GM21390 (cell line): ENCODE measurements around the gene SCO1.
"Not testable (repeated sequence)": the region's sequence is repeated elsewhere in the genome, so short reads cannot be mapped to it uniquely, and the experiment has no call there.

Experiments
- ATAC-seq: cut with Tn5 transposase; IDR thresholded peaks from one replicate; pipeline ENCODE4 v1.9.1; 2021; ENCODE audit not compliant: unreplicated experiment

Gene SCO1

DNA sequence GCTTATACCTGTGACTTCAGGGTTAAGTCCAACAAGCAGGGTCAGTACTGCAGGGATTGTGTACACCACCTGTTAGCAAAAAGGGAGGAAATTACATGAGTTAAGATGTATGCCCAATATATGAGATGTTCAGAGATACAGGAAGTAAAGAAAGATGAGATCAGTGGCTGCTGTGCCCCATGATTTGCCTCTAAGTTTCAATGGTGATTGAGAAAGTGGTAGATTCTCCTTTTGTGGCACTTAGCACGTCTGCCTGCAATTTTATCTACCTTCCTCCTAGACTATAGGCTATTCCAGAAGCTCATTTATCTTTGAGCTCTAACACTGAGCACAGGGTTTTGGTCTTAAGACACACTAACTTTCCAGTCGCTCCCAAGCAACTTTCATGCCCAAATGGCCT lies 28.9 kb upstream of the SCO1 start:
- ATAC-seq: no peak

DNA sequence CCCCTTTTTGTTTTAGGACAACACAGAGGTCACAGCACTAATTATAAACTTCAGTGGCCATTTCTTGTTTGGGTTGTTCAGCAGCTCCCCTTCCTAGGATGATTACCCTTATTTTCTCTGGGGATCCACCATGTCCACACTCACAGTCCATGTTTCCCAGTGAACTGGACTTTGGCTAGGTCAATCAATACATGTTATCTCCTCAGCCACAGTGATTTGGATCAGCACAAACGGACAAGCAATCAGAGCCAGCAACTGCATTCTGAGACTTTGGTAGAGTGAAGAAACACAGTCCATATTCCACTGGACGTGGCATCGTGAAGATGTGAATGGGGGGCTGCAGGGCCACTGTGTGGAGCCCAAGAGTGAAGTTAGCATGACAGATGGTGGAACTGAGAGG lies 27.9 kb upstream of the SCO1 start:
- no peak for ATAC-seq

DNA sequence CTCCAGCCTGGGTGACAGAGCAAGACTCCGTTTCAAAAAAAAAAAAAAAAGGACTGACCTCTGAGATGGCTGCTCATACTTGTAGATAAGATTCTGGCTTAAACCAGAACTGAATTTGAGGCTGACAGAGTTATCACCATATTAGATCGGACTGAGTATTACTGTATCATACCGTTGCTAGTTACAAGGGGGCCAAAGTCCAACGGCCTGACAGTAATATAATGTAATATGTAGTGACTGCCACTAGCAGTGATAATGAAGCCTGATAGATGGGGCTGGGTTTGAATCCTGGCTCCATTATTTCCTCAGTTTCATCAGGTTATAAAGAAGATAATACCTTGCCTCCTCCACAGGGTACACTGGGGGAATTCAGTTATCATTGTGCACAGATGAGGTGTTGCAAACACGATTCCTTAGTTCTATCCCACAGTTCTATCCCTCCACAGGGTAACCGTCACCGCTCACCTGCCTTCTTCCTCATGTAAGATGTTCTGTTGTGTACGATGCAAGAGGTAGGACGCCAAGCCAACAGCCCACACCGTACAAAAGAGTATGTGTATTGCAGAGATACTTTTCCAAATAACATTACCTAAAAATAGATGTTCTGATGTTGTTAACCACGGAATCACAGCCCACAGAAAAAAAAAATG lies 27.3 kb upstream of the SCO1 start:
- ATAC-seq: no peak

DNA sequence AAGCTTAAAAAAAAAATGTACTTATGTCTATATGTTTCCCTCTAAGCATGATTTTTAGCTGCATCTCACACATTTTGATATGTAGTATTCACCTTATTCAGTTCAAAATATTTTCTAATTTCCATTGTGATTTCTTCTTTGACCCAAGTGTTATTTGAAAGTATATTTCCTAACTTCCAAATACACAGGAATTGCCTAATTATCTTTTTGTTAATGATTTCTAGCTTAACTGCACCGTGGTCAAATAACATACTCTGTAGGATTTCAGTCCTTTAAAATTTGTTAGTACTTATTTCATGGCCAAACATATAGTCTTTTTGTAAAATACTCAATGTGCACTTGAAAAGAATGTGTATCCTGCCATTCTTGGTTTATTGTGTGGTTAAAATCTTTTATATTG lies 21.2 kb upstream of the SCO1 start:
- no peak for ATAC-seq

DNA sequence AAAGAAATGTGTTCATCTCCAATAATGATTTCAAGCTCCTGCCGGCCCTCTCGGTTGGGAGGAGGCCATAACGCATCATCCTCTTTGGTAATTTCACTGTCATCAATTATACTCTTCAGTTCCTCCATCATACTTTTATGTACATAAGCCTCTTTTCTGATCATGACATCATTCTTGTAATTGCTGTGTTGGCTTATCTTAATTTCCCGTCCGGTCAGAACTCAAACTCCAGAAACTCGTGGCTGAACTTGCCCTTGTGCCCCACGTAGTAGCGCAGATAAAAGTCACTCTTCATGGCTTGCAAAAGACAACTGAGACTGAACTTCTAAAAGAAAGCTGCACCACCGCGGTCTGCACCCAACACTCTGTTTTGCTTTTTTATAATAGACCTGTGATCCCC lies 18.9 kb upstream of the SCO1 start:
- ATAC-seq: no peak

DNA sequence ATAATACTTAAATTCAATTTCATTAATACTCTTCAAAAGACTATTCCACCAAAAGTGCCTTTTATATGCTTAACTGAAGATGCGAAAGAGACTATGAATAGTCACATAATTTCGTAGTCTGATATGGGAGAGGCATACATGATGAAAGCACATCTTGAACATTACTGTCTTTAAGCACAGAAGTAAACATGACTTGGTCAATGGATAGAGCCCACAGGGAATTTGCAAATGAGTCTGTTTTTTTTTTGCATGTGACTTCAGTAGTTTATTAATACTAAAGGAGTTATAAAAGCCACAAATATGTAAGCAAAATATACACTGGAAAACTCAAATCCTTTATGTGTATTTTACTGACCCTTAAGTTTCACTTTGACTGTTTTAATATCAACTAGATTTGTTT lies 16.0 kb upstream of the SCO1 start:
- no peak for ATAC-seq

DNA sequence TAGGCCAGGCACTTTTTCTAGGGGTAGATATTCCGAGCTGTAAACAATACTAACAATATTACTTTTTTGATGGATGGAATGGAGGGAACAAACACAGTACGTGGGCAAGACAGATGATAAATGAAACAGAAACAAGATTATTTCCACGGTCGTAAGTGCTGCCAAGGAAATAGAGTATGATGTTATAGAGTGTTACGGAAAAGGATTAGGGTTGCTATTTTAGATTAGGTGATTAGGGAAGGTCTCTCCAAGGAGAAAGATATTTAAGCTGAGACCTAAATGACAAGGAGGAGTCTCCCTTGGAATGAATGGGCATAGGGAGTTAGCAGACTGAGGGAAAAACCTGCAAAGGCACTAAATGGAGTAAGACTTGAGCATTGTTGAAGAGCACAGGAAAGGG lies 8.4 kb upstream of the SCO1 start:
- ATAC-seq: no peak

DNA sequence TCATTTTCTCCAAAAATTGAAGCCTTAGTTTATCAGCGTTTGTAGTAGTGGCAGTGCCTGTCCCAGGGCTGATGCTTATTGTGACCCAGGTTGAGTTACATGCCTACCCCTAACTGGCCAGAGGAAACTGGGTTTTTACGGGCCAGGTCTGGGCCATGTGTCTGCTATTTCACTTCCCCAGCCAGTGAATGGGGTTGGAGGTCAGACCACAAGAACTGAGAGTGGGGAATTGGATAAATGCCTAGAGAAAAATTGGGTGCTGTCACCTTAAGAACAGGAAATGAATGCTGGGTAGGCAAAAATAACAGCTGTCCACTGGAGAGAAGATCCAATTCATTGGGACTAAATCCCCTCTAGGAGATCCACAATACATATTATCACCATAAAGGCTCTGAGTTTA lies 5.2 kb upstream of the SCO1 start:
- no peak for ATAC-seq

DNA sequence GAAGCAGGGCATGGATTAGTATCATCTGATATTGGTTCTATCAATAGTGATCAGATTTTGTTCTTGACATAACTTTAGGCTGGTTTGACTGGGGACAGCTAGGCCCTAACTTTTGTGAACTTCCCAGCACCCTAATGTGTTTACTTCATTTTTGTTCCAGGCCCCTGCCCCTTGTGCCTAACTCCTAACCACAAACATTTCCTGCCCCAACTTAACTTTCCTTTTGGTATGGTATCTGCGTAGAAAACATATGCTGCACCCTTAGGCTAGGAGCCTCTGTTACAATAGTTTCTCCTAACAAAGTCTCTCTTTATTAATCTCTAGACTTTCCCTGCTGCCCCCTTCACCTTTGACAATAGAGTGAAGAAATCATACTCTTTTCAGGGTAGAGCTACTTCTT lies 2.5 kb upstream of the SCO1 start:
- ATAC-seq: no peak

DNA sequence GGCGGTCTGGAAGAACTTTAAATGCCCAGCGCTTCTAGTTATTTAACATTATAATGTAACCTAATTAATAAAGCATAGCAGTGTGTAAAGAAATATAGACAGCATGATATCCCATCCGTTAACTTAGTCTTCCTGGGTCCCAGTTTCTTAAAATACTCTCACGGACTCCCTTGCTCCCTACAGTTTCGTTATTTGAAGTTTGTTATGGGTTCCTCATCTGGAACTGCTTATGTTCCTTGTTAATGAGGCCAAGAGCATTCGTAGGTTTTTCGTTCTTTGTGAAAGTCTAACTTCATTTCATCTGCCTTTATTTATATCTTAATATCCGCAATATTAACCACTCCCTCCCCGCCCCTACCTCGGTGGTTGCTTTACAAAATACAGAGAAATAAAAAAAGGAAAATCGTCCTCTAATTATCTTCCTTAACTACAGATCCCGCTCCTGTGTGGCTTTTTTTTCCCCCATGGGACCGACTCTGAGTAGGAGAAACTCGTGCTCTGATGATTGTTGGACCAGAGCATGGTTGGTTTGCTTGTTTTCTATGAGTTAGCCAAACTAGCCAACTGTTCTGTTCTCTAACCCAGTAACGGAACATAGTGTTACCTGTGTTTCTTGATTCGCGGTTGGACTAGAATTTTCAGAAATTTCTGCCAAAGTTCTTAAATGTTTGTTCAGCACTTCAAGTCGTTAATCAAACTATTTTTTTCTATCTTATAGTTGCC lies 924 bp upstream of the SCO1 start:
- ATAC-seq: no peak

DNA sequence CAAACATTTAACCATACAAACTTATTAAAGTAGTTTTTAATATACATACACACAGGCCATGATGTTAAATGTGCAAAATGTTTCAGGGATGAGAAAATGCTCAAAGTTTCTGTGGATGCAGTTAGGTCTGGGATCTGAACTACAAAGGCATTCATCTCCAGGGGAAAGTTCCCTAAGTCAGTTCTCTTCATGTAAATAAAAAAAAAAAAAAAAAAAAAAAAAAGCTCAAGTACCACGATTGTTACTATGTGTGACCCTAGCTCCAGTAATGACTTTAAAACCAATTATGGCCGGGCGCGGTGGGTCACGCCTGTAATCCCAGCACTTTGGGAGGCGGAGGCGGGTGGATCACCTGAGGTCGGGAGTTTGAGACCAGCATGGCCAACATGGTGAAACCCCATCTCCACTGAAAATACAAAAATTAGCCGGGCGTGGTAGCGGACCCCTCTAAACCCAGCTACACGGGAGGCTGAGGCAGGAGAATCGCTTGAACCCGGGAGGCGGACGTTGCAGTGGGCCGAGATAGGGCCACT lies 1.4 kb downstream of the SCO1 start:
- not testable (repeated sequence) for ATAC-seq

DNA sequence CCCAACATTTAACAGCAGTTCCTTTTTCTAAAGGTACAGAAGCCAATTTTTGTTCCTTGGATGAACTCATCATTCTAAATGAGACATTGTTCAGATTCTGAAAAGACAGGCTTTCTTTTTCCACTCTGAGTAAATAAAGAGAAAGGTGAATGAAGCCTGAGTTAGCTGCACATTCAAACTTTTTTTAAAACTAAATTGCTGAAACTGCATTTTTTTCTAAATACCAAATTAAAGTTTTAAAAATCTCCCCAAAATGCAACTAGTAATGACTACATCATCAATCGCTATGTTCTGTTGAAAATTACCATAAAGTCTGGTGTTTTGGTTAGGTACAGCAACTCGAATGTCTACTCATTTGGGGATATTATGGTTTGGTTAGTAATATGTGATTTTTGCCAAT lies 9.8 kb downstream of the SCO1 start:
- ATAC-seq: no peak

DNA sequence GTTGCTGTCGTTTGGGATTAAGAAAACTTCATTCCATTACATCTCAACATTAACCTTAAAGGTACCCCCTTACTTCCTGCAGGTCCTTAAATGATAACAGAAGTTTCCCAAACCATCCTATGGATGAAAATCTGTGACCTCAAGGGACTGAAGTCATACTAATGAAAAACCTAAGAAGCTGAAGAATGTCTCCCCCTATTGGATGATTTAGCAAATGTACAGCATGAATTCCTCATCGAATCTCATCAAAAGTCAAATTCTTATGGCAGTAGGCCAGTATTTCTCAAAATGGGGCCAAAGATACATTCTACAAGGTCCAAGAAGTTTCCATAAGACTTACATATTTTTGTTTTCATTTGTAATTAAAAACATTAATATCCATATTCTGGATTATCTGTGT lies 13.5 kb downstream of the SCO1 start:
- ATAC-seq: no peak

DNA sequence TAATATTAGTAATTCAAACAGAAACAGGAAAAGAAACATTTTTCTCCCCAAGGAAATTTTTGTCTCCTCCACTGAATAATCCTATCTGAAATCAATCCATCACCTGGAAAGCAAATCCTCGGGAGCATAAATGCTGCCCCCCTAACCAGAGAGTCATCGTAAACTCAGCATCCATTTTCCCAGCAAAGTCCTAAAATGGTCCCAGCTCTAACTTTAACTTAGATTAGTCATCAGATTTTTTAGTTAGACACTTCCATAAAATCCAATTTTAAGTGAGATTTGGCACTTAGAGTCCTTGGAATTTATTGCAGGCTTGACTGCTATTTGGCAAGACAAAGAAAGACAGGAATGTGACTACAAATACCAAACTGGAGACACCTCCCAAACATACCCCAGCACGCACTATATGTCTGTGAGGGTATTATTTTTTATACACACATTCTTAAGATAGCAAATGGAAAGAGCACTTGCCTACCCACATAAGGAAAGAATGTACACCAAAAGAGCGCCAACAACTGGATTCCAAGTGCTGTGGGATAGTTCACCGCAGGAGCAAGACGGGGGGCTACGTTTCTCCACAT lies 15.4 kb downstream of the SCO1 start:
- ATAC-seq: no peak

DNA sequence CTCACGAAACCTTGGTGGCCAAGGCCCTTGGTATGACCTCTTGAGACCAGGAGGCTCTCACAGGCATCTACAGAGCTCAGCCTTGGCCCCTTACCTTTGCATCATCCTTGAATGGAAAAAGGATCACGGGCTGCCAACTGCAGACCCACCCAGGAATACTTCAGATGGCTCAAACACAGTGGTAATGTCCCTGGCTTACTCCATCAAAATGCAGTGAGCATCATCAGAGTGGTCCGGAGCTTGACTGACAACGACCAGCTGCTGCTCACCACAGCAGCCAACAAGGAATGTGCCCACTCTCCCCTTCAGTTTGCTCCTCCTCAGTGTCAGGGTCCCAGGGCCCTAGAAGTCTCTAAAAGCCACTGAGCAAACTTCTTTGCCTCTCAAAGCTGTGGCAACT lies 22.6 kb downstream of the SCO1 start:
- ATAC-seq: no peak

DNA sequence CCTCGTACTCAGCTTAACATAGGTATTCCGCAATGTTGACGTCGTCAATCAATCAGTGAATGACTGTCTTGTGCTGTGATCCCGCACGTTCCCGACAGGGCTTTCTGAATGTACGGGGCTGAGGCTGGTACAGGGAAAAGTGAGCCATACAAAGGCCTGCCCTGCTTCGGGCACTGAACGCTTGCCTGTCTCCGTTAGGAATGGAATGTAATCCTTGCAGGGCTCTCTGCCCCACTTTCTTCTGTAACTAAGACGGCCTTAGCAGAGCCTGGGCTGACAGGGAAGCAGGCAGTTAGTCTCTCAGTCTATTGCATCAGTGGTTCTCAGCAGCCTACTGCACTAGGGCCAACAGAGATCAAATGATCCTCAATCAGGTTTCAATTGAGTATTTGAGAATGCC lies 24.0 kb downstream of the SCO1 start:
- no peak for ATAC-seq

DNA sequence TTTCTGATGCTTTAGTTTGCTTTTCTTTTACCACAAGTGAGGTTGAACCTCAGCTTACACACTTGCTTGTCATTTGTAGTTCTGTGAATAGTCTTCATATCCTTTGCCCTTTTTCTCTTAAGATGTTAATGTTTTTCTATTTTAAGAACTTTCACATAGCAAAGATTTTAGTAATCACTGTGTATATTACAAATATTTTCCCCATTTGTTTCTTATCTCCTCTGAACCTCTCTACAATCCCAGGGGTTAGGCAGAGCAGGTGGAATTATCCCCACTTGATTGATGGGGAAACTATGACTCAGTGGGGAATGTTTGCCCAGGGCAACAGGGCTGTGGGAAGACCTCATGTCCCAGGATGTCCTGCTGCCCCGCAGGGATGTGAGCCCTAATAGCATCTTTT lies 28.6 kb downstream of the SCO1 start:
- no peak for ATAC-seq

DNA sequence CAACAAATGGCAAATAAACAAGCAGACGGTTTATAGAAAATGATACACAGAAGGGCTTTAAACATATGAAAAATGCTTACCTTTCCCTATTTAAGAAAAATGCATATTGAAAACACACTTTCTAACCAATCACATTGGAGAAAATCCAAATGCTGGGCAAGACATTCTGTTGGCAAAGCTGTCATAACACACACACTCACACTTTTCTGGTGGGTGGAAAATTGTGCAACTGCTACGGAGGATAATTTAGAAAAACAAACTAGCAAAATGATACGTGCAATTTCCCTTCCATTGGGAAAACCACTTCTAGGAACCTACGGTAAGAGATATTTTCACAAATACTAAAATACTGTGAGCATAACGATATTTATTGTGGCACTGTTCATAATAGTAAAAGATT lies 30.4 kb downstream of the SCO1 start:
- no peak for ATAC-seq

DNA sequence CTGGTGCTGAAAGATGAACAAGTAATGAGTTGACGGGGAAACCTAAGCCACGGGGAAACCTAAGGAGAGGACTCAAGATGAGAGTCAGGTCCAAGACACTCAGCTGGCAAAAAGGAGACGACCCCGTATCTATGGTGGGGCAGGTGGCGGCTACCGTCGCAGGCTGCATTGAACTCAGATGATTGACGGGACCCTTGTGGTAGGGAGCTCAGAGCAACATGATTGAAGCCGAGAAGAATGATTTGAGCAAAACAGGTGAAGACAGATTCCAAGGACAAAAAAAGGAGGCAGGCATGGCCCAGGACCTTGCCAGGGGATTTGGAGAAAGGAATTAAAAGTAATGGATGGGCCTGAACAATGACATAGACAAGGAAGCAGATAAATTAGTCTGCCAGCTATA lies 32.8 kb downstream of the SCO1 start:
- no peak for ATAC-seq

DNA sequence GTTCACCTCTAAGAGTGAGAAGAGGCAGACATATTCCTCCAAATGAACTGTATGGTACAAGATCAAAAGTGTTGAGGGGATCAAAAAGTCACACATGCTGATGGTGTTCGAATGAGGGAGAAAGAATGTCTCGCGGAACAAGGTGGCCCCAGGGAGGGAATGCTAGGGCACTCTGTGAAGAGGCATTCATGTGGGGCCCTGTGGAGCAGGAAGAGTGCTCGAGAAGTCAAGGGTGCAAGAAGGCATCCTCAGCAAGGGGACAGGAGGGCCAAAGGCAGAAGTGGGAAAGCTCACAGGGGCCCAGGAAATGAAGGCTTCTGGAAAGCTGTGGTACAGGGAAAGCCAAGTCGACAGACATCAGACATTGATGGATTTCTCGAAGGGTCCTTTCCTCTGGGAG lies 34.1 kb downstream of the SCO1 start:
- no peak for ATAC-seq

DNA sequence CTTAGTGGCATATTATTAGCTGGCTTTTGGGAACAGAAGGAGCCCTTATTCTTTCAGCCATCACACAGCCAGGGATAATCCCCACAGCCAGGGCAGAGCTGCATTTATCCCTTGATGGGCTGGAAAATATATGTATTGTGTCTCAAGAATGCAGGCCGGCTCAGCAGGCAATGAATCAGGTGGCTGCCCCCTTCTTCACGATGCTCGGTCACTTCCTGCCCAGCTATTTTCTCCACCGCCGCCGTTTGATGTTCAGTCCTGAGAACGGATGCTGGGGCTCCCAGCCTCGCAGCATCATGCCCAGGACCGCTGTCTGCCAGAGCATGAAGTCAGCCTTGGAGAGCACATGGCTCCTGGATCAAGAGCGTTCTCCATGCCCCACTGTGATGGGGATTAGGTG lies 35.9 kb downstream of the SCO1 start:
- ATAC-seq: no peak

DNA sequence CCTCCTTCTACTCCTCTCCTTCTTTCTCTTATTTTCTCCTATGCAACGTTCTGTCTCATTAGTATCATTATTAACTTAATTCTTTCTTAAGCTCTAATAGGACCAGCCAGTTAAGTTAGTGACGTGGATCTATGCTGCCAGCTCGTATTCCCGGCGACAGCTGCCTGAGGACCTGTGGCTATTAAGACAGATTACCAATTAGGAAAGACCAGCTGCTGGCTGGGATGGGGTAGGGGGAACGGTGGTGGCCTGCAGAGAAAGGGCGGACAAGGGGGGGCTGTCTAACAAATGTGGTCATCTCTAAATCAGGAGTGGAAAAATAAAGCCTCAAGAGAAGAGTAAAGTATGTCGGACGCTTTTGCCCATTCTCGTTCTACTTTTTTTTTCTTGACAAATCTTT lies 39.5 kb downstream of the SCO1 start:
- no peak for ATAC-seq
